ENCODE results near the gene LYRM1.

GRCh38 chr16:20956319-20956718 is 55.7 kb downstream of the LYRM1 start:
- TF ChIP-seq CTCF (IDR thresholded peaks at IDR 0.05) (no peak), POLR2A (IDR thresholded peaks at IDR 0.05) (no peak)

All from lower leg skin (tissue), 3 donors.